LNCaP clone FGC (cell line): ENCODE data around the gene KCNF1.

Experiments
- DNase-seq: peaks from one replicate; pipeline ENCODE4 v3.0.0-alpha.2; 2011; ENCODE audit warnings: low read depth
- H3K4me3 ChIP-seq: 2 replicates; pipeline ENCODE4 v1.5.1; 2011; ENCODE audit warnings: mild to moderate bottlenecking, low read depth, low read length, control low read depth
- CTCF ChIP-seq: IDR thresholded peaks from 2 replicates; pipeline ENCODE4 v1.5.1; 2012; ENCODE audit warnings: mild to moderate bottlenecking; ENCODE audit not compliant: control insufficient read depth, insufficient read depth; ENCODE audit errors: extremely low read depth

Gene KCNF1

GRCh38 chr2:10879624-10880585 is 31.8 kb upstream of the KCNF1 start:
- no peak for TF ChIP-seq CTCF
- no peak for DNase-seq
- H3K4me3 ChIP-seq = no peak overlapping the region

GRCh38 chr2:10880586-10881321 is 31.0 kb upstream of the KCNF1 start:
- TF ChIP-seq CTCF = no peak
- no peak for DNase-seq

GRCh38 chr2:10882568-10882967 is 29.2 kb upstream of the KCNF1 start:
- no peak overlapping the region for H3K4me3 ChIP-seq
- TF ChIP-seq CTCF = no peak
- no peak for DNase-seq

More at GRCh38 chr2:10880586-10881321, 31.0 kb upstream of the KCNF1 start:
- no peak overlapping the region for H3K4me3 ChIP-seq

GRCh38 chr2:10883066-10883465 is 28.7 kb upstream of the KCNF1 start:
- DNase-seq = no peak
- H3K4me3 ChIP-seq = no peak overlapping the region
- no peak for TF ChIP-seq CTCF

DNA sequence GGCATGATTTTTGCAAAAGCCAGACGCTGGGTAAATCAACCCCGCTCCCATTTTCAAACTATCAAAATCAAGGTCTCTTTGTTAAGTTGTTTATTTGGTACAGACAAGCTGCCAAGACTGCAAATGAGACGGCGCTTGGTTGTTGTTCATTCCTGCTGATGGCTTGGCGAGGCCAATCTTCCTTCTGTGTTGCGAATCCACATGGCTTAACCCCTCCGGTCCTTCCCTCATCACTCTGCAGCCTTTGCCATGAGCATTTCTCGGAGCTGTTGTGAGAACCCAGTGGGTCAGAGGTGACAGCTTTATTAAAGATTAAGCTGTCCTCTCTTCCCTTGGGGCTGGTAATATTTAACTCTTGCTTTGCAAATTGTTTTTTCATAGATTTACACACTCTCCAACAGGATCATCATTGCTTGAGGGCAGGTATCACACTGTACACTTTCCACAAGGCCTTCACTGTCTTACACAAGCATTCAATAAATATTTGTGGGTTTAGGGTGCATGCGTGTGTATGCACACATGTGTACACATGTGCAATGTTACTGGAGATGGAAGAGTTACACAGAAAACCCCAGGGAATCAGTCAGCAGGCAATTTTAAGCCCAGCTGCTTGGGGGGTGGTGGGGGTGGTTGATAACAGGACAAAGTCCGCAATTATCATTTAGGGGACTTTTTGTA is 27.8 kb upstream of the KCNF1 start:
- no peak for TF ChIP-seq CTCF
- H3K4me3 ChIP-seq = no peak overlapping the region
- no peak for DNase-seq

- no peak for DNase-seq
Observed at GRCh38 chr2:10884574-10884975, 27.2 kb upstream of the KCNF1 start.

More at GRCh38 chr2:10884574-10884975, 27.2 kb upstream of the KCNF1 start:
- no peak for TF ChIP-seq CTCF
- no peak overlapping the region for H3K4me3 ChIP-seq
